Ishikawa (cell line): ENCODE results near the gene CEP295NL.

Experiments used
- CEBPB ChIP-seq: IDR thresholded peaks from 2 replicates; pipeline ENCODE4 v1.6.1; 2012
- CREB1 ChIP-seq: IDR thresholded peaks from 2 replicates; pipeline ENCODE4 v1.6.1; 2012; ENCODE audit warnings: low read depth
- EGR1 ChIP-seq: IDR thresholded peaks from 2 replicates; pipeline ENCODE4 v1.6.1; 2012
- EP300 ChIP-seq: IDR thresholded peaks from 2 replicates; pipeline ENCODE4 v1.6.1; 2012; ENCODE audit warnings: borderline replicate concordance
- FOXM1 ChIP-seq: IDR thresholded peaks from 2 replicates; pipeline ENCODE4 v1.6.1; 2012; ENCODE audit warnings: low read depth, borderline replicate concordance
- MAX ChIP-seq: IDR thresholded peaks from 2 replicates; pipeline ENCODE4 v1.6.1; 2012
- NFIC ChIP-seq: IDR thresholded peaks from 2 replicates; pipeline ENCODE4 v1.6.1; 2012
- RAD21 ChIP-seq: IDR thresholded peaks from 2 replicates; pipeline ENCODE4 v1.6.1; 2012; ENCODE audit warnings: low read depth
- TAF1 ChIP-seq: IDR thresholded peaks from 2 replicates; pipeline ENCODE4 v1.6.1; 2012; ENCODE audit warnings: low read depth, mild to moderate bottlenecking
- TCF12 ChIP-seq: IDR thresholded peaks from 2 replicates; pipeline ENCODE4 v1.6.1; 2012; ENCODE audit warnings: low read depth
- TEAD4 ChIP-seq: IDR thresholded peaks from 2 replicates; pipeline ENCODE4 v1.6.1; 2012
- YY1 ChIP-seq: IDR thresholded peaks from 2 replicates; pipeline ENCODE4 v1.6.1; 2012; ENCODE audit warnings: low read depth
- ZBTB7A ChIP-seq: IDR thresholded peaks from 2 replicates; pipeline ENCODE4 v1.6.1; 2012; ENCODE audit warnings: low read depth
- TF ChIP-seq, protein P1 (sequence below): IDR thresholded peaks from 2 replicates; pipeline ENCODE4 v1.6.1; 2012
- TF ChIP-seq, protein P2 (sequence below): IDR thresholded peaks from 2 replicates; pipeline ENCODE4 v1.6.1; 2012; ENCODE audit warnings: low read depth, mild to moderate bottlenecking

CEP295NL gene

GRCh38 chr17:78934681-78935418 lies 31.8 kb upstream of the CEP295NL start:
- no peak for TF ChIP-seq TAF1
- TF ChIP-seq CREB1, result no peak
- TF ChIP-seq, protein P1, sequence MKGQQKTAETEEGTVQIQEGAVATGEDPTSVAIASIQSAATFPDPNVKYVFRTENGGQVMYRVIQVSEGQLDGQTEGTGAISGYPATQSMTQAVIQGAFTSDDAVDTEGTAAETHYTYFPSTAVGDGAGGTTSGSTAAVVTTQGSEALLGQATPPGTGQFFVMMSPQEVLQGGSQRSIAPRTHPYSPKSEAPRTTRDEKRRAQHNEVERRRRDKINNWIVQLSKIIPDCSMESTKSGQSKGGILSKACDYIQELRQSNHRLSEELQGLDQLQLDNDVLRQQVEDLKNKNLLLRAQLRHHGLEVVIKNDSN, result no peak
- no peak for TF ChIP-seq ZBTB7A
- no peak for TF ChIP-seq FOXM1

GRCh38 chr17:78933959-78934568 lies 31.1 kb upstream of the CEP295NL start:
- TF ChIP-seq TCF12 (peak; percentile 94), MAX (peak; percentile 79), TEAD4 (peak; percentile 64), ZBTB7A (no peak), CREB1 (peak; percentile 86), YY1 (peak; percentile 69), FOXM1 (0 out of 2 replicates have a peak, but pooled peaks have one; percentile 27), CEBPB (no peak), EP300 (peak; percentile 83), TAF1 (no peak), RAD21 (peak; percentile 11), EGR1 (peak; percentile 52; the same call in 1 of the 2 replicates), NFIC (peak; percentile 91)
- TF ChIP-seq, protein P1, result peak; percentile 72
- TF ChIP-seq, protein P2, sequence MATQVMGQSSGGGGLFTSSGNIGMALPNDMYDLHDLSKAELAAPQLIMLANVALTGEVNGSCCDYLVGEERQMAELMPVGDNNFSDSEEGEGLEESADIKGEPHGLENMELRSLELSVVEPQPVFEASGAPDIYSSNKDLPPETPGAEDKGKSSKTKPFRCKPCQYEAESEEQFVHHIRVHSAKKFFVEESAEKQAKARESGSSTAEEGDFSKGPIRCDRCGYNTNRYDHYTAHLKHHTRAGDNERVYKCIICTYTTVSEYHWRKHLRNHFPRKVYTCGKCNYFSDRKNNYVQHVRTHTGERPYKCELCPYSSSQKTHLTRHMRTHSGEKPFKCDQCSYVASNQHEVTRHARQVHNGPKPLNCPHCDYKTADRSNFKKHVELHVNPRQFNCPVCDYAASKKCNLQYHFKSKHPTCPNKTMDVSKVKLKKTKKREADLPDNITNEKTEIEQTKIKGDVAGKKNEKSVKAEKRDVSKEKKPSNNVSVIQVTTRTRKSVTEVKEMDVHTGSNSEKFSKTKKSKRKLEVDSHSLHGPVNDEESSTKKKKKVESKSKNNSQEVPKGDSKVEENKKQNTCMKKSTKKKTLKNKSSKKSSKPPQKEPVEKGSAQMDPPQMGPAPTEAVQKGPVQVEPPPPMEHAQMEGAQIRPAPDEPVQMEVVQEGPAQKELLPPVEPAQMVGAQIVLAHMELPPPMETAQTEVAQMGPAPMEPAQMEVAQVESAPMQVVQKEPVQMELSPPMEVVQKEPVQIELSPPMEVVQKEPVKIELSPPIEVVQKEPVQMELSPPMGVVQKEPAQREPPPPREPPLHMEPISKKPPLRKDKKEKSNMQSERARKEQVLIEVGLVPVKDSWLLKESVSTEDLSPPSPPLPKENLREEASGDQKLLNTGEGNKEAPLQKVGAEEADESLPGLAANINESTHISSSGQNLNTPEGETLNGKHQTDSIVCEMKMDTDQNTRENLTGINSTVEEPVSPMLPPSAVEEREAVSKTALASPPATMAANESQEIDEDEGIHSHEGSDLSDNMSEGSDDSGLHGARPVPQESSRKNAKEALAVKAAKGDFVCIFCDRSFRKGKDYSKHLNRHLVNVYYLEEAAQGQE, result no peak

GRCh38 chr17:78933025-78933958 lies 30.3 kb upstream of the CEP295NL start:
- TF ChIP-seq ZBTB7A (0 out of 2 replicates have a peak, but pooled peaks have one; percentile 65), EGR1 (no peak), TEAD4 (peak; percentile 14; the same call in 1 of the 2 replicates)

DNA sequence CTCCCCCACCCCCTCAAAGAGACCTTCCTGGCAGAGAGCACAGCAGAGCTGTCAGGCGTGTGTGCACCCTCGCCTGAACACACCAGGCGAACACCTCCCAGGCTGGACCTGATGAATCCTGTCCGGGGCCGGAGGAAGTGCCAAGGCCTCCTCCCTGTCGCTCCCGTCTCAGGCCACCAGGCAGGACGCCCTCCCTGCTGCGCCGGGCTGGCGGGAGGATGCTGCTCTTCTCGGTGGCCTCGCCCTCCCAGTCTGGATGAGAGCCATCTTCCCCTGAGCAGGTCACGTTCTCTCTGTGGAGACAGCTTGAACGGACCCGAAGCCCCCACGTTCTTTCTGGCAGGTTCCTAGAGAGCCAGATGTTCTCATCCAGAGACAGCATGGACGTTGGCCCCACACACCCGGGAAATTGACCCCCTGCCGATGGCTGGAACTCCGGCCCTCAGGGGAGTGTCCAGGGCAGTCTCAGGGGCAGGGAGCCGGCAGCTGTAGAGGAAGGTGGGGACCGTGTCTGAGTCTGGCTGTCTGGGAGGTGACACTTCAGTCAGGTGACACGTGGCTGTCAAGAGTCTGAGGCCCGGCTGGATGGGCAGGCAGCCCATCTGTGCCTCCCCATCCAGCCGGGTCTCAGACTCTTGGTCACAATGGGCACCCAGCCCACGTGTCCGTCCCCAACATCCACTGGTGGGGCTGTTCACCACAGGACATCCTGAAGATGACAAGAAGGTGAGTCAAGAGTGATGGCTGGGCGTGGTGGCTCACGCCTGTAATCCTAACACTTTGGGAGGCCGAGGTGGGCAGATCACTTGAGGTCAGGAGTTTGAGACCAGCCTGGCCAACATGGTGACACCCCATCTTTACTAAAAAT lies 27.1 kb upstream of the CEP295NL start:
- TF ChIP-seq FOXM1 (no peak), EGR1 (no peak), MAX (peak; percentile 41; the same call in 1 of the 2 replicates), EP300 (0 out of 2 replicates have a peak, but pooled peaks have one; percentile 29), TCF12 (no peak), TEAD4 (0 out of 2 replicates have a peak, but pooled peaks have one; percentile 20), TAF1 (no peak), NFIC (peak; percentile 52), CEBPB (no peak), CREB1 (no peak), YY1 (no peak), ZBTB7A (no peak), RAD21 (no peak)
- TF ChIP-seq, protein P1, result no peak
- TF ChIP-seq, protein P2, result no peak
